Right lung (tissue), 5 donors: ENCODE results near the gene PTPRK. TPM values are rescaled to one million over a fixed set of nuclear protein-coding genes. Genes with fewer than 3 reads are reported as not detected.

ENCODE experiments used
- DNase-seq, 2 donors: peaks; one replicate each; pipeline ENCODE4 v3.0.0-alpha.2; 2013
- polyA plus RNA-seq, 5 donors: library from polyadenylated mRNA; unstranded; fragments of 120-200 nt; gene quantifications; one replicate each; pipeline versions ENCODE4 v1.2.1 to v1.2.3, GENCODE V29; 2013; ENCODE audit warnings: inconsistent platforms in 1 of 5, low replicate concordance in 1 of 5; ENCODE audit not compliant: insufficient read length in 5 of 5, insufficient read depth in 1 of 5

The PTPRK gene
- polyA plus RNA-seq, 5 donors: 55.4 to 92.1 (median 85.6) TPM

GRCh38 chr6:128303870-128304269 lies 216.5 kb downstream of the PTPRK start:
- no peak for DNase-seq

GRCh38 chr6:128302942-128303341 lies 217.5 kb downstream of the PTPRK start:
- DNase-seq: no peak

- DNase-seq: no peak
These were observed 224.7 kb downstream of the PTPRK start for GRCh38 chr6:128295670-128296069.

DNA sequence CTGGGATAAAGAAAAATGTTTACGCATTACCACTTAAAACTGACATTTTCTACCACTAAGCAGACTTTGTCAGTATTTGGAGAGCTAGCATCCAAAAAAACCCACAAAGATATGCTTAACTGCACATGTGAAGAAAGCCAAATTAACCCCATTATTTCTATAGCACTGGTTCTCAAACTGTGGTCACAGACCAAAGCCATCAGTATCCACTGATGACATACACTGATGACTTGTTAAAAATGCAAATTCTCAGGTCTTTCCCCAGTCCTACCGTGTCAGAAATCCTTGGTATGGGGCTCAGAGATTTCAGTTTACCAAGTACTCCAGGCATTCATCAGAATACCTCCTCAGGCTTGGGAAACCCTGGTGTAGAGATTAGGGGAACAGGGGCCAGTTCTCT lies 230.2 kb downstream of the PTPRK start:
- no peak for DNase-seq

DNA sequence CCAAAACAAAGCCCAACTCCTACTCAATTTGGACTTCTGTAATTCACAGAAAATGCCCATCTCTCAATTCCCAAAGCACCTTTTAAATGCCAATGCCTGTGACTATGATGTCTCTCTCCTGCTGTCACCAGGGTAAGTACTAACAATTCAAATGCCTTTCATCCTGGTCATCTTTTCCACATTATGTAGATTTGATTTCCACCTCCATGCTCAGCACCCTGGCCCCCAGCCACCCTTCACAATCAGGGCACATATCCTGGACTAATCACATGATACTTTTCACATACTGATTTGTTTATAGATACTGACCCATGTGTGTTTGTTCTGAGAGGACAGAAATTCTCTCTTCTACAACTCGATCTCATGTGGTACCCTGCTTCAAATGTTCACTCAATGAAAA lies 236.3 kb downstream of the PTPRK start:
- DNase-seq: no peak

DNA sequence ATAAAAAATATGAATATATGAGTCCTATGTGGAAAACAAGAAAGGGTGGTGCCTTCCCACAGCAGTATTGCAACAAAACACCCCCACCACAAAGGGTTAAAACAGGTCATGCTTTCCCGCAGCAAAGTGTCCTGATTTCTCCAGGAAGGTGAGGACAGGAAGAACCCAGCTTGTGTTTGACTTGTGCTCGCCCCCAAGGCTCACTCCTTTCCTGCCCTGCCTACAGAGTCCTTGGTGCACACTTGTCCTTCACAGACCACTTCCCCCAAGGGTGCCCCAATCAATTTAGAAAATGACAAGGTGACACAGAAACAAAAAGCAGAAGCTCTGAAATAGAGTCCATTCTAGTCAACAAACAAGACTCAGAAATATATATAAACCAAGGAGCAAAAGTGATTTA lies 237.4 kb downstream of the PTPRK start:
- DNase-seq: no peak

- no peak for DNase-seq
These were observed 239.4 kb downstream of the PTPRK start for GRCh38 chr6:128280960-128281359.

DNA sequence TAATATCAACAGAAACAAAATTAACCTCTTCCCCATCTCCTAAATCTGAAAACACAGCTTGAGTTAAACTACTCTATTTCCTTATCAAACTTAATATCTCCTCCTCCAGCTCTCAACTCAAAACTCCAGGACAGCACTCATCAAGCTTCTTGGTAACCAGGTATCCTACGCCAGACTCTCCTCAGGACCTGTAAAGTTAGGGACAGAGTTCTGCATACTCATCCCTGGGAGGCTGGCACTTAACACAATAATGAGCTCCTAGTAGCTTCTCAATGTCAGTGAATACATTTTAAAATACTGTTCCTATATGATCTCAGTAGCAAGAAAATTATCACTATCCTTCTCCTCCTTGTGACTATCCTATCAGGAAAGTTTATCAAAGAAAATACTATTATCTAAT lies 240.3 kb downstream of the PTPRK start:
- no peak for DNase-seq

DNA sequence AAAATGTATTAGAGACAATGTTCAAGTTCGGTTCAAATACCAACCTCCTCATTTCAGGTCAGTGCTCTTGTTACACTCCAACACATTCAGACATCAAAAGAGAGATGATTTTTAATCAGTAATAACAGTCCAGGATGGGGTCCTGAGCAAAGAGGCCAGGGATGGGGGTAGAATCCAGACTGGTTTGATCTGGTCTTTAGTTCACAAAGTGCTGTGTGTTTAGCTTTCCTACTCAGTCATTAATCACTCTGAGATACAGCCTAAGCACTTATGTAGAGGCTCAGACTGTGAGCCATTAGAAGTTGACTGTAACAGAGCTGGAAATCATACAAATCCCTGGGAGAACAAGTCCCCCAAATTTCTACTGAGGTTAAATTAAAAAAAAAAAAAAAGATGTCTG lies 241.6 kb downstream of the PTPRK start:
- no peak for DNase-seq

- DNase-seq: no peak
These were observed 243.0 kb downstream of the PTPRK start for GRCh38 chr6:128277379-128277778.

DNA sequence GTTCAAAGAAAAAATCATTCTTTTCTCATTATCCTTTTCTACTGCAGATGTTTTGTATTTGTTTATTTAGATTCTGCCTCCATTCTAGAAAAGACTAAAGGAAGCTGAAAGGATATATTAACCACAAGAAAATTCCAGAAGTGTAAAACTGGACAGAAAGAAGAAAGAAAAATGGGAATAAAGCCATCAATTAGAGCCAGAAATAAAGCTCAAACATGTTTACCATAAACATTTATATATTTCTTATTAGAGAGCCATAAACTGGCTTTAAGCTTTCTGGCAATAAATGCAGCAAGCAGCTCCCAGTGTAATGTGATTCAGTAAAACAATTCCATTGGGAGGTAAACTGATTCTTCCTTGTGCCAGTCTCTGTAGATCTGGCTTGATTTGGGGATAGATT lies 244.1 kb downstream of the PTPRK start:
- no peak for DNase-seq

DNA sequence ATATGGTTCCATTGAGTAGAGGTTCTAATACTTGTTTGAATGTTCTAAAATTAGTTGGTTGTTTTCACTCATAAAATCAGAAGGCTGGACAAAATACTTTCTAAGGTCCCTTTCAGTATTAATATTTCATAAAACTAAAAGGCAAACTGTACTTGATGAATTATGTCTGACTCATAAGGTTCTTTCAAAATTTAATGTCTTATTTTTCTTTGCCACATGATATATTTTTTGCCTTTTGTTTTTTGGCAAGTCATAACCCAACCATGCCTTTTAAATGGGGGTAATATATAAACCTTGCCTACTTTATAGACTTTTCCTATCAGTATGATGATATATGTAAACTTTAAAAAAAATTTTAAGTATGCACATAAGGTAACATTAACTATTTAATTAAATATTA lies 244.7 kb downstream of the PTPRK start:
- DNase-seq: no peak

DNA sequence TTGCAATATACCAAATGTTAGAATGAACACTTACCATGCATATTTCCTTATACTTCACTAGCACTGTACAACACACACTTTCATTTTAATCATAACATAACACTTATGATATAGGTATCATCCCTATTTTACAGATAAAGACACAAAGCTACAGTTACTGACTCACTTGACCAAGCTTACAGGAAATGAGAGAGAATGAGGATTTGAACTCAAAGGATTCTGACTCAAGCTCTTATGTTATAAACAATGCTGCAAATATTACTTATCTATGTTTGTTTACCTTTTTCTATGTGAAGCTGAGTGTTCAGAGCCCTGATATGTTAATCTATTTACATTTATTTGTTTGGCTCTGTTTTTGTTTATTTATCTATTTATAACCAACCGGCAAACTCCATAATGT lies 245.4 kb downstream of the PTPRK start:
- DNase-seq: no peak

GRCh38 chr6:128271527-128271926 lies 248.9 kb downstream of the PTPRK start:
- DNase-seq: no peak

DNA sequence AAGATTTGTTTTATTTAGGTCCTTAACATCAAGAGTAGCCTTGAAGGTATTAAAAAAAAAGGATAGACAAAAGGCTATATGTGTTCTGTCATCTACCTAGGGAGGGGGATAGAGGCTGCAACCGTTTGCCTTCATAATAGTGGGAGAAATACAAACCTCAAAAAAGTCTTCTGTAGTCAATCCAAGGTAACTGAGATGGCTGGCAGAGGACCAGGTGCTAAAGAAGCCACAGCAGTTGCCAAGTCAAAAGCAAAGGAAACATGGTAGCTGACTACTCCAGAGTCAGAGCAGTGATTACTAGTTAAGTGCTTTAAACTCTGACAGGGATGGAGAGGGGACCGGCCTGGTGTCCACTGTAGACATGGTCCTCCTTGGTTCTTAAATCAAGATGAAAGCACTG lies 249.4 kb downstream of the PTPRK start:
- no peak for DNase-seq

- no peak for DNase-seq
These were observed 253.5 kb downstream of the PTPRK start for GRCh38 chr6:128266946-128267345.

DNA sequence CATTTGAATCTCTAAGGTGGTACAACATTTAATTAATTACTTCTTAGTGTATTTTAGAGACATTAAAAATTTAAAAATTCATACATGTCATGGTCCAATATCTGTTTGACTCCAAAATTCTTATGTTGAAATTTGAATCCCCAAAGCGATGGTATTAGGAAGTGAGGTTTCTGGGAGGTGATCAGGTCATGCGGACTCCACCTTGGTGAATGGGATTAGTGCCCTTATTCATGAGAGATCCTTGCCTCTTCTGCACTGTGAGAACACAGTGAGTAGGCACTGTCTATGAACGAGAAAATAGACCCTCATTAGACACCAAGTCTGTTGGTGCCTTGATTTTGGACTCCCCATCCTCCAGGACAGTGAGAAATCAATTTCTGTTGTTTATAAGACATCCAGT lies 254.7 kb downstream of the PTPRK start:
- no peak for DNase-seq

DNA sequence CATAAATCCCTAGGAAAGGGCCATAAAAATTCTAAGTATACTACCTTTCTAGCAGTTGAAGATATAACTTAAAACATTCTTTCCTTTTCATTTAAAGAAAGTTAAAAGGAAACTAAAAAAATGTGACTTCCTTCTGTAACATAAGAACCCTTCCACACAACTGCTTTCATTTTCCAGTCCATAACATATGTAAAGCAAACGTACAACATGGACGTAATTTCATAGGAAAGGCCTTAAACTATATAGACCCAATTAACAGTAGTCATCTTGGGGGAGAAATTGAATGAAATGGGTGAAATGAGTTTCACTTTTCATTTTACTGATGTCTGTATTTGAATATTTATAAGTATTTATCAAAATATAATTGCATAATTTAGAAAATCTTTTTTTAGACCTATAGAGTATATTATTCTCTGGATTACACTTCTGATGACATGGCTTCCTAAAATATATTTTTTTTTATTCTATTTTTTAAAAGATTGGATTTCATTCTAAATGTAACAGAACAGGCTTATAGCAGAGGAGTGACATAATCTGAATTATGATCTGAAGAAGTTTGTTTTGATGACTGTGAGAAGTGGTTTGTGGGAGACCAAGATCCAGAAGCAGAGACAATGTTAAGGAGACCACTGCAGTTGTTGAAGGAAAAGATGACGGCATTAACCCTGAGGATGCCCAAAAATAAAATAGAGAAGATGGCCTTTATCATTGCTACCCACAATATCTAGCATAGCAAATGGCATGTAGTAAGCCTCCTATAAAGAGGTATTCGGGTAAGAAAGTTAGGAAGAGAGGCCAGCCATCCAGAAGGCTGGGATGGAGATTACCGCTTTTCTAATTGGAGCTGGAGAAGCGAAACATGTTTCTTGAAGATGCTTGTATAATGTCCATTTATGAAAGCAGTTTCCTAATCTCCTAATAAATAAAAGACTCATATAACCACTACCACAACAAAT lies 260.4 kb downstream of the PTPRK start:
- DNase-seq: no peak

- no peak for DNase-seq
These were observed 261.2 kb downstream of the PTPRK start for GRCh38 chr6:128259029-128259724.

DNA sequence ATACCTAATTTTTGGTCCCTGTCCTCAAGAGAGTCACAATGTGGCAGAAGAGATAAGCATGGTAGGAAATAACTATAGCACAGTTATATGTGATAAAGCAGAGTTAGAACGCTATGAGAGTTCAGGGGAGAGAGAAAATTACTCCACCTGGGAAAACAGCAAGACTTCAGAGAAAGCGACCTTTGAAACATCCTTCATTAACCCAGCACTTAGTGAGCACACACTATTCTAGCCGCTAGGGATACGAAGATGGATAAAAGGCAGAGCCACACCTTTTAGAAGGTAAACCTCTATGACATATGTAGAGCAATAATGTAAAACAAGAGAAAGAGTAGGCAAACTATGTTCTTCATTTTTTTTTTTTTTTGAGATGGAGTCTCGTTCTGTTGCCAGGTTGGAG lies 264.3 kb downstream of the PTPRK start:
- no peak for DNase-seq

DNA sequence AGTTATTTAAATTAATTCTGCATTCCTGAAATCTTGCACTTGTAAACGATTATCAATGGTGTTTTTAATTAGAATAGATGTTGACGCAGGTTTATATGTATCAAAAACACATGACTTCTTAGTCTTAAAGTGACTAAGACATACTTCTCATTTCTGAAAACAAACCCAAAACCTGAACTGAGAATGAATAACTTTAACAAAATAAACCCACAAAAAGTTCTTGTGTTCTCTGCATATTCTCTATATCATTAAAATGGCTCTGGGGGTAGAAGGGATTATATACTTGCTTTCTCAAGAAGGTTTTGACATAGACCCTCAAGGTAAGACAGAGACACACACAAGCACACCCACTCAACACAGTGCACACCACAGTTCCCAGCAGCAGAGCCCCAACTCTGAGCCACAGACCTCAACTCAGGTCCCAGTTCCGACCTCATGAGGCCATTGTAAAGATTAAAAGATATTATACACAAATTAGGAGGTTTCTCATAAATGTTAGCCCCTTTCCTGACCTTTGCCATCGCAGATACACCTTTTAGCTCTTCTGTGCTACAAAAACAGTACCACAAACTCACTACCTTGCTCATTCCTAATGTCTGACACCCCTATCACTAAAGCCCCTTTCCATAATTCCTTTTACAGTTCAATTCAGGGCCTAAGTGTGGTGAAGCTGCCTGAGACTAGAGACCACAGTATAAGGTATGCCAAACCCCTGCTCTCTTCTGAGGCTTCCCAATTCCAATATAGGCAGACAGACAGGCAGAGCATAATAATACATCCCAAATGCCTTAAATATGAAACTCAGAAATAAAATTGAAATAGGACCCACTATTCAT lies 267.8 kb downstream of the PTPRK start:
- DNase-seq: no peak
